SU-DHL-6 (cell line): Measurements from ENCODE around the gene LRRN4CL.
"Not testable (repeated sequence)": the region's sequence is repeated elsewhere in the genome, so short reads cannot be mapped to it uniquely, and the experiment has no call there.

Experiments
- CTCF ChIP-seq: fragments of 200-600 bp; sonication (generic); IDR thresholded peaks from one replicate; pipeline ENCODE4 v1.5.1; 2017; ENCODE audit warnings: antibody characterized with exemption, mild to moderate bottlenecking, low read length, moderate library complexity; ENCODE audit not compliant: insufficient read depth, poor library complexity, severe bottlenecking
- EZH2phosphoT487 ChIP-seq: fragments of 200-600 bp; sonication (generic), shearing (Covaris generic); conservative IDR thresholded peaks from 2 replicates; pipeline ENCODE4 v1.6.1; 2018; ENCODE audit warnings: mild to moderate bottlenecking, antibody characterized with exemption, low read length, moderate library complexity, mixed read lengths

GRCh38 chr11:62730076-62730475 is 40.7 kb upstream of the LRRN4CL start:
- not testable (repeated sequence) for TF ChIP-seq EZH2phosphoT487, CTCF
